Right renal cortex interstitium (tissue), 3 donors: ENCODE data around the gene VIPAS39. TPM values are rescaled to one million over a fixed set of nuclear protein-coding genes. Genes with fewer than 3 reads are reported as not detected.
"Not testable (repeated sequence)": the region's sequence is repeated elsewhere in the genome, so short reads cannot be mapped to it uniquely, and the experiment has no call there.

Source experiments
- DNase-seq, 3 donors: peaks; one replicate each; pipeline ENCODE4 v3.0.0-alpha.2; 2013; ENCODE audit warnings: low read depth in 3 of 3, low spot score in 2 of 3
- polyA plus RNA-seq, 3 donors: library from polyadenylated mRNA; unstranded; fragments of 120-200 nt; gene quantifications; one replicate each; pipeline ENCODE4 v1.2.1, GENCODE V29; 2013; ENCODE audit not compliant: insufficient read length in 3 of 3

Gene VIPAS39
- polyA plus RNA-seq, 3 donors = 30.3 to 33.1 (median 30.9) TPM

- DNase-seq = no peak
Measured at GRCh38 chr14:77473921-77474320, 16.5 kb upstream of the VIPAS39 start.

GRCh38 chr14:77470224-77470870 is 12.9 kb upstream of the VIPAS39 start:
- DNase-seq = no peak

- no peak for DNase-seq
Measured at GRCh38 chr14:77469539-77469938, 12.1 kb upstream of the VIPAS39 start.

- DNase-seq = no peak
Measured at GRCh38 chr14:77469067-77469505, 11.7 kb upstream of the VIPAS39 start.

GRCh38 chr14:77467801-77468200 is 10.4 kb upstream of the VIPAS39 start:
- DNase-seq = no peak

- peak in 1 of 3 donors; percentile 72 for DNase-seq
Measured at GRCh38 chr14:77459072-77459723, 1.8 kb upstream of the VIPAS39 start.

GRCh38 chr14:77458249-77458950 is 999 bp upstream of the VIPAS39 start:
- DNase-seq = no peak

- no peak for DNase-seq
Measured at GRCh38 chr14:77457115-77457521, 283 bp downstream of the VIPAS39 start.

GRCh38 chr14:77455966-77456640 is 1.3 kb downstream of the VIPAS39 start:
- DNase-seq = no peak

GRCh38 chr14:77442196-77442595 is 15.2 kb downstream of the VIPAS39 start:
- DNase-seq = no peak

GRCh38 chr14:77439861-77440260 is 17.5 kb downstream of the VIPAS39 start:
- no peak for DNase-seq

GRCh38 chr14:77438596-77438995 is 18.8 kb downstream of the VIPAS39 start:
- DNase-seq = no peak

- no peak for DNase-seq
Measured at GRCh38 chr14:77436042-77436441, 21.4 kb downstream of the VIPAS39 start.

GRCh38 chr14:77426396-77426795 is 31.0 kb downstream of the VIPAS39 start:
- no peak for DNase-seq

- no peak for DNase-seq
Measured at GRCh38 chr14:77424862-77425261, 32.5 kb downstream of the VIPAS39 start.

GRCh38 chr14:77423423-77423822 is 34.0 kb downstream of the VIPAS39 start, which contains the start of gene NOXRED1:
Gene NOXRED1 (minus strand): TSS chr14:77423523. CDS start chr14:77422889, 634 bp downstream.
- no peak for DNase-seq

- no peak for DNase-seq
Measured at GRCh38 chr14:77421201-77421600, 36.2 kb downstream of the VIPAS39 start.

- DNase-seq = no peak
Measured at GRCh38 chr14:77416836-77417235, 40.6 kb downstream of the VIPAS39 start.

GRCh38 chr14:77416098-77416497 is 41.3 kb downstream of the VIPAS39 start:
- DNase-seq = not testable (repeated sequence)

GRCh38 chr14:77415403-77416030 is 41.9 kb downstream of the VIPAS39 start:
- not testable (repeated sequence) for DNase-seq

GRCh38 chr14:77409131-77409533 is 48.3 kb downstream of the VIPAS39 start:
- DNase-seq = no peak
